Right lobe of liver (tissue), 6 donors: ENCODE results near the gene VDAC1. TPM values are rescaled to one million over a fixed set of nuclear protein-coding genes. Genes with fewer than 3 reads are reported as not detected.
A peak's percentile ranks its signal among the peaks of the same experiment; 100 is the strongest.

Source experiments
- ATAC-seq, 4 donors: fragments of 200-7000 bp; cut with Tn5 transposase; one replicate each; pipeline ENCODE4 v1.9.1; 2020; ENCODE audit warnings: mild to moderate bottlenecking in 4 of 4, moderate library complexity in 4 of 4
- DNase-seq, 3 donors: peaks; one replicate each; pipeline ENCODE4 v3.0.0-alpha.2; 2020
- H3K27ac ChIP-seq, 3 donors: fragments of 200-600 bp; one replicate each; pipeline ENCODE4 v1.8.0; 2022
- H3K27me3 ChIP-seq, 2 donors: fragments of 200-600 bp; one replicate each; pipeline ENCODE4 v1.8.0; 2022
- H3K36me3 ChIP-seq, 4 donors: fragments of 200-600 bp; sonication (generic) in 1 of 4; one replicate each; pipeline versions ENCODE4 v1.5.1 to v1.8.0; 2017 to 2022; ENCODE audit warnings: control low read depth in 1 of 4
- H3K4me1 ChIP-seq, 4 donors: fragments of 200-600 bp; sonication (generic) in 1 of 4; one replicate each; pipeline versions ENCODE4 v1.5.1 to v1.8.0; 2017 to 2022; ENCODE audit warnings: control low read depth in 1 of 4
- H3K4me3 ChIP-seq, 3 donors: fragments of 200-600 bp; one replicate each; pipeline ENCODE4 v1.8.0; 2022
- H3K9me3 ChIP-seq, 4 donors: fragments of 200-600 bp; sonication (generic) in 1 of 4; one replicate each; pipeline versions ENCODE4 v1.5.1 to v1.8.0; 2017 to 2022; ENCODE audit warnings: control low read depth in 1 of 4
- CTCF ChIP-seq, 4 donors: fragments of 200-600 bp in 3 of 4; fragments of 450-650 bp in 1 of 4; IDR thresholded peaks; one replicate each; pipeline versions ENCODE4 v1.5.1 to v1.8.0; 2016 to 2022; ENCODE audit warnings: antibody characterized with exemption in 4 of 4, mild to moderate bottlenecking in 2 of 4
- POLR2A ChIP-seq: fragments of 450-650 bp; IDR thresholded peaks from one replicate; pipeline ENCODE4 v1.6.1; 2017; ENCODE audit warnings: antibody characterized with exemption, mild to moderate bottlenecking
- WGBS: methylation state at CpG from one replicate; pipeline ENCODE4 v1.1.6; 2018; ENCODE audit warnings: low coverage, low lambda C conversion rate; ENCODE audit not compliant: insufficient coverage; ENCODE audit errors: missing lambda C conversion rate; 5-methylcytosine and 5-hydroxymethylcytosine counted together
- intact Hi-C, 2 donors: fragments of 100-400 bp; cut with DNase I; formaldehyde crosslinking; loops; one replicate each; pipeline versions ENCODE4 v1.11.2 to v1.14.1; 2022
- total RNA-seq, 6 experiments: library from RNA; depleted of rRNA in 2 of 6; stranded (reverse); fragments of >200 nt in 2 of 6; fragmentation: NEBNext Ultra II Directional in 3 of 6; extraction: Animal tissue kit (Norgen Biotek cat#: 25700) in 3 of 6; gene quantifications; one replicate each; pipeline versions ENCODE4 v1.1.0 to v1.2.4, GENCODE V29; 2016 to 2023
- donor health status: DM: no; HTN: yes; CAD: no.
- donor health status: DM: no; HTN: no; CAD: no.
- donor health status: DM: no; HTN: no; CAD: no.
- donor health status: DM: no; HTN: yes; CAD: no.
- donor health status: DM: no; HTN: yes; CAD: no.

The VDAC1 gene
- total RNA-seq, 6 experiments from 2014 or later: 101 to 209 (median 128) TPM

- no peaks in the 10 kb centered on the region for H3K36me3 ChIP-seq
- 2% methylated on average over 11 of the region's 90 CpGs for WGBS
- peaks cover 0 to 44% (median 19%) of the 10 kb centered on the region in 4 donors for H3K4me1 ChIP-seq
- H3K27ac ChIP-seq: peak overlapping the region; percentile 97 to 98 (median 97)
- no peaks in the 10 kb centered on the region for H3K27me3 ChIP-seq
- peak; percentile 36 to 56 (median 52) for ATAC-seq
- intact Hi-C loops: no loop called here
- TF ChIP-seq POLR2A (peak; percentile 36), CTCF (IDR thresholded peaks at IDR 0.05) (no peak)
- peak overlapping the region; percentile 83 to 95 (median 89) for H3K4me3 ChIP-seq
- DNase-seq: peak; percentile 76 to 80 (median 76)
- no peaks in the 10 kb centered on the region for H3K9me3 ChIP-seq
These were observed 754 bp downstream of the VDAC1 start for GRCh38 chr5:134003817-134004625.

- H3K9me3 ChIP-seq: no peaks in the 10 kb centered on the region
- peak overlapping the region; percentile 83 to 95 (median 89) for H3K4me3 ChIP-seq
- no peaks in the 10 kb centered on the region for H3K36me3 ChIP-seq
- peaks cover 0 to 44% (median 19%) of the 10 kb centered on the region in 4 donors for H3K4me1 ChIP-seq
- intact Hi-C loops: no loop called here
- no peaks in the 10 kb centered on the region for H3K27me3 ChIP-seq
- TF ChIP-seq POLR2A (no peak), CTCF (IDR thresholded peaks at IDR 0.05) (no peak)
- 3% methylated on average over 8 of the region's 11 CpGs for WGBS
- DNase-seq (no peak), ATAC-seq (no peak)
- peak overlapping the region; percentile 97 to 98 (median 97) for H3K27ac ChIP-seq
These were observed 1.5 kb downstream of the VDAC1 start for GRCh38 chr5:134003064-134003816.

- intact Hi-C loops: no loop called here
- H3K27ac ChIP-seq: no peak overlapping the region
- H3K4me3 ChIP-seq: no peak overlapping the region
- no peak for TF ChIP-seq POLR2A
- TF ChIP-seq CTCF (IDR thresholded peaks at IDR 0.05): no peak
- H3K4me1 ChIP-seq: peaks cover 0 to 45% (median 19%) of the 10 kb centered on the region in 4 donors
- no peaks in the 10 kb centered on the region for H3K9me3 ChIP-seq
- ATAC-seq: no peak
- 93% methylated on average over 8 of the region's 13 CpGs for WGBS
- no peaks in the 10 kb centered on the region for H3K27me3 ChIP-seq
- no peaks in the 10 kb centered on the region for H3K36me3 ChIP-seq
- no peak for DNase-seq
These were observed 2.6 kb downstream of the VDAC1 start for GRCh38 chr5:134001938-134002731.

- no peak overlapping the region for H3K4me3 ChIP-seq
- H3K27me3 ChIP-seq: no peaks in the 10 kb centered on the region
- 83% methylated on average over 9 of the region's 10 CpGs for WGBS
- H3K4me1 ChIP-seq: peaks cover 0 to 53% (median 25%) of the 10 kb centered on the region in 4 donors
- ATAC-seq (no peak), DNase-seq (no peak)
- no peaks in the 10 kb centered on the region for H3K9me3 ChIP-seq
- intact Hi-C loops: no loop called here
- no peaks in the 10 kb centered on the region for H3K36me3 ChIP-seq
- TF ChIP-seq CTCF (IDR thresholded peaks at IDR 0.05): no peak
- TF ChIP-seq POLR2A: no peak
- H3K27ac ChIP-seq: no peak overlapping the region
These were observed 3.9 kb downstream of the VDAC1 start for GRCh38 chr5:134000696-134001453.
